Measurements from ENCODE around the gene GOLGA7B. TPM values are rescaled to one million over a fixed set of nuclear protein-coding genes. Genes with fewer than 3 reads are reported as not detected.
"Not testable (repeated sequence)": the region's sequence is repeated elsewhere in the genome, so short reads cannot be mapped to it uniquely, and the experiment has no call there.

The GOLGA7B gene
- total RNA-seq, 1 experiment from 2014 or later = 1.5 TPM

DNA sequence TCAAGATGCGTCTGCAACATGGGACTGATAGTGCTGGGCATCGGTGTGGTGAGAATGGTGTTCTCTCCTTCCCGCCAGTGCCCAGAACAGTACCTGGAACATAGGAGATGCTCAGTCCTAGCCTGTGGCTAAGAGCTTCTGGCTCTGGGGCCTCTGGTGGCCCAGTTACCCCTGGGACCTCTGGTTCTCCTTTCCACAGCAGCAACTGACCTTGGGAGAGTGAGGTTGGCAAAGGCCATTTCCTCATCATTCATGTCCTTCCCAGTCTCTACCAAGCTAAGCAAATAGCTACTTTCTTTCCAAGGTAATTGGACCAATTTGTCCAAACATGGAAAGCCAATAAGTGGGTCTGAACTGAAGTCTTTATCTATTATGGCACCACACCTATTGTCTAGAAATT is 11.6 kb upstream of the GOLGA7B start:
- no peaks in the 10 kb centered on the region for H3K36me3 ChIP-seq (ENCODE audit: control insufficient read depth, insufficient read depth, low read length)
- POLR2A ChIA-PET = no interaction called here
- in situ Hi-C loops (cut with HindIII; ENCODE audit: low pct_unique_long_range_greater_than_20kb, low sequenced_read_pairs) (no loop called here), intact Hi-C loops (cut with micrococcal nuclease; ENCODE audit: unreplicated experiment) (no loop called here)
- H3K9me3 ChIP-seq (ENCODE audit: control insufficient read depth, insufficient read depth, low read depth, low read length) = no peaks in the 10 kb centered on the region
- no peaks in the 10 kb centered on the region for H3K27me3 ChIP-seq (ENCODE audit: control insufficient read depth, insufficient read depth, low read length)
- no peak for ATAC-seq
- CTCF ChIA-PET = no interaction called here
- H3K4me1 ChIP-seq (ENCODE audit: control insufficient read depth, insufficient read depth, low read length) = 0 out of 2 replicates have a peak, but pooled peaks cover 8% of the 10 kb centered on the region
- TF ChIP-seq, protein P1, sequence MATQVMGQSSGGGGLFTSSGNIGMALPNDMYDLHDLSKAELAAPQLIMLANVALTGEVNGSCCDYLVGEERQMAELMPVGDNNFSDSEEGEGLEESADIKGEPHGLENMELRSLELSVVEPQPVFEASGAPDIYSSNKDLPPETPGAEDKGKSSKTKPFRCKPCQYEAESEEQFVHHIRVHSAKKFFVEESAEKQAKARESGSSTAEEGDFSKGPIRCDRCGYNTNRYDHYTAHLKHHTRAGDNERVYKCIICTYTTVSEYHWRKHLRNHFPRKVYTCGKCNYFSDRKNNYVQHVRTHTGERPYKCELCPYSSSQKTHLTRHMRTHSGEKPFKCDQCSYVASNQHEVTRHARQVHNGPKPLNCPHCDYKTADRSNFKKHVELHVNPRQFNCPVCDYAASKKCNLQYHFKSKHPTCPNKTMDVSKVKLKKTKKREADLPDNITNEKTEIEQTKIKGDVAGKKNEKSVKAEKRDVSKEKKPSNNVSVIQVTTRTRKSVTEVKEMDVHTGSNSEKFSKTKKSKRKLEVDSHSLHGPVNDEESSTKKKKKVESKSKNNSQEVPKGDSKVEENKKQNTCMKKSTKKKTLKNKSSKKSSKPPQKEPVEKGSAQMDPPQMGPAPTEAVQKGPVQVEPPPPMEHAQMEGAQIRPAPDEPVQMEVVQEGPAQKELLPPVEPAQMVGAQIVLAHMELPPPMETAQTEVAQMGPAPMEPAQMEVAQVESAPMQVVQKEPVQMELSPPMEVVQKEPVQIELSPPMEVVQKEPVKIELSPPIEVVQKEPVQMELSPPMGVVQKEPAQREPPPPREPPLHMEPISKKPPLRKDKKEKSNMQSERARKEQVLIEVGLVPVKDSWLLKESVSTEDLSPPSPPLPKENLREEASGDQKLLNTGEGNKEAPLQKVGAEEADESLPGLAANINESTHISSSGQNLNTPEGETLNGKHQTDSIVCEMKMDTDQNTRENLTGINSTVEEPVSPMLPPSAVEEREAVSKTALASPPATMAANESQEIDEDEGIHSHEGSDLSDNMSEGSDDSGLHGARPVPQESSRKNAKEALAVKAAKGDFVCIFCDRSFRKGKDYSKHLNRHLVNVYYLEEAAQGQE (IDR thresholded peaks at IDR 0.05; ENCODE audit: insufficient read depth in 1 of 2, low read depth in 2 of 2, low read length in 1 of 2) = no peak
- no peak for TF ChIP-seq SIN3A (IDR thresholded peaks at IDR 0.05; ENCODE audit: borderline replicate concordance, insufficient read depth, low read depth, low read length)
- TF ChIP-seq, protein P2, sequence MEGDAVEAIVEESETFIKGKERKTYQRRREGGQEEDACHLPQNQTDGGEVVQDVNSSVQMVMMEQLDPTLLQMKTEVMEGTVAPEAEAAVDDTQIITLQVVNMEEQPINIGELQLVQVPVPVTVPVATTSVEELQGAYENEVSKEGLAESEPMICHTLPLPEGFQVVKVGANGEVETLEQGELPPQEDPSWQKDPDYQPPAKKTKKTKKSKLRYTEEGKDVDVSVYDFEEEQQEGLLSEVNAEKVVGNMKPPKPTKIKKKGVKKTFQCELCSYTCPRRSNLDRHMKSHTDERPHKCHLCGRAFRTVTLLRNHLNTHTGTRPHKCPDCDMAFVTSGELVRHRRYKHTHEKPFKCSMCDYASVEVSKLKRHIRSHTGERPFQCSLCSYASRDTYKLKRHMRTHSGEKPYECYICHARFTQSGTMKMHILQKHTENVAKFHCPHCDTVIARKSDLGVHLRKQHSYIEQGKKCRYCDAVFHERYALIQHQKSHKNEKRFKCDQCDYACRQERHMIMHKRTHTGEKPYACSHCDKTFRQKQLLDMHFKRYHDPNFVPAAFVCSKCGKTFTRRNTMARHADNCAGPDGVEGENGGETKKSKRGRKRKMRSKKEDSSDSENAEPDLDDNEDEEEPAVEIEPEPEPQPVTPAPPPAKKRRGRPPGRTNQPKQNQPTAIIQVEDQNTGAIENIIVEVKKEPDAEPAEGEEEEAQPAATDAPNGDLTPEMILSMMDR (IDR thresholded peaks at IDR 0.05) = no peak
- no peak for TF ChIP-seq TCF7L2 (IDR thresholded peaks at IDR 0.05; ENCODE audit: low read depth, low read length)
- no peak for TF ChIP-seq POLR2AphosphoS5 (IDR thresholded peaks at IDR 0.05; ENCODE audit: low read depth, low read length)
- H3K27ac ChIP-seq (ENCODE audit: low read length) = no peak overlapping the region
- H3K4me3 ChIP-seq (ENCODE audit: low read depth in 2 of 2, low read length in 2 of 2) = no peak overlapping the region
- DNase-seq (ENCODE audit: low read depth, low spot score) = no peak
- no TSS peak for BruUV-seq (replicated peaks)

DNA sequence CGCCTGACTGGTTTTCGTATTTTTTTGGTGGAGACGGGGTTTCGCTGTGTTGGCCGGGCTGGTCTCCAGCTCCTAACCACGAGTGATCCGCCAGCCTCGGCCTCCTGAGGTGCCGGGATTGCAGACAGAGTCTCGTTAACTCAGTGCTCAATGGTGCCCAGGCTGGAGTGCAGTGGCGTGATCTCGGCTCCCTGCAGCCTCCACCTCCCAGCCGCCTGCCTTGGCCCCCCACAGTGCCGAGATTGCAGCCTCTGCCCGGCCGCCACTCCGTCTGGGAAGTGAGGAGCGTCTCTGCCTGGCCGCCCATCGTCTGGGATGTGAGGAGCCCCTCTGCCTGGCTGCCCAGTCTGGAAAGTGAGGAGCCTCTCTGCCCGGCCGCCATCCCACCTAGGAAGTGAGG is 8.5 kb upstream of the GOLGA7B start:
- H3K27ac ChIP-seq (ENCODE audit: low read length); H3K4me3 ChIP-seq (ENCODE audit: low read depth in 2 of 2, low read length in 2 of 2); H3K9me3 ChIP-seq (ENCODE audit: control insufficient read depth, insufficient read depth, low read depth, low read length); ATAC-seq; DNase-seq (ENCODE audit: low read depth, low spot score); H3K27me3 ChIP-seq (ENCODE audit: control insufficient read depth, insufficient read depth, low read length); in situ Hi-C loops (cut with HindIII; ENCODE audit: low pct_unique_long_range_greater_than_20kb, low sequenced_read_pairs); BruUV-seq (replicated peaks); H3K4me1 ChIP-seq (ENCODE audit: control insufficient read depth, insufficient read depth, low read length); intact Hi-C loops (cut with micrococcal nuclease; ENCODE audit: unreplicated experiment); H3K36me3 ChIP-seq (ENCODE audit: control insufficient read depth, insufficient read depth, low read length); POLR2A ChIA-PET; CTCF ChIA-PET: not testable (repeated sequence)

DNA sequence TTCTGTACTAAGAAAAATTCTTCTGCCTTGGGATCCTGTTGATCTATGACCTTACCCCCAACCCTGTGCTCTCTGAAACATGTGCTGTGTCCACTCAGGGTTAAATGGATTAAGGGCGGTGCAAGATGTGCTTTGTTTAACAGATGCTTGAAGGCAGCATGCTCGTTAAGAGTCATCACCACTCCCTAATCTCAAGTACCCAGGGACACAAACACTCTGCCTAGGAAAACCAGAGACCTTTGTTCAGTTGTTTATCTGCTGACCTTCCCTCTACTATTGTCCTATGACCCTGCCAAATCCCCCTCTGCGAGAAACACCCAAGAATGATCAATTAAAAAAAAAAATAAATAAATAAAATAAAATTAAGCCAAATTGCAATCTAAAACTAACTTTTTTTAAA is 7.5 kb upstream of the GOLGA7B start:
- intact Hi-C loops (cut with micrococcal nuclease; ENCODE audit: unreplicated experiment); BruUV-seq (replicated peaks); DNase-seq (ENCODE audit: low read depth, low spot score); POLR2A ChIA-PET; H3K27ac ChIP-seq (ENCODE audit: low read length); H3K4me3 ChIP-seq (ENCODE audit: low read depth in 2 of 2, low read length in 2 of 2); H3K27me3 ChIP-seq (ENCODE audit: control insufficient read depth, insufficient read depth, low read length); in situ Hi-C loops (cut with HindIII; ENCODE audit: low pct_unique_long_range_greater_than_20kb, low sequenced_read_pairs); H3K9me3 ChIP-seq (ENCODE audit: control insufficient read depth, insufficient read depth, low read depth, low read length); H3K4me1 ChIP-seq (ENCODE audit: control insufficient read depth, insufficient read depth, low read length); ATAC-seq; CTCF ChIA-PET; H3K36me3 ChIP-seq (ENCODE audit: control insufficient read depth, insufficient read depth, low read length): not testable (repeated sequence)
